Suprapubic skin (tissue), 4 donors: ENCODE measurements around the gene ATP6V0A4. TPM values are rescaled to one million over a fixed set of nuclear protein-coding genes. Genes with fewer than 3 reads are reported as not detected.
"Not testable (repeated sequence)": the region's sequence is repeated elsewhere in the genome, so short reads cannot be mapped to it uniquely, and the experiment has no call there.

ENCODE experiments used
- DNase-seq, 2 donors: peaks; one replicate each; pipeline ENCODE4 v3.0.0-alpha.2; 2019; ENCODE audit warnings: low spot score in 2 of 2
- H3K27ac ChIP-seq: fragments of 200-600 bp; sonication (generic); one replicate; pipeline ENCODE4 v1.5.1; 2019
- H3K27me3 ChIP-seq: fragments of 200-600 bp; sonication (generic); one replicate; pipeline ENCODE4 v1.5.1; 2019
- H3K36me3 ChIP-seq: fragments of 200-600 bp; sonication (generic); one replicate; pipeline ENCODE4 v1.5.1; 2019
- H3K4me1 ChIP-seq: fragments of 200-600 bp; sonication (generic); one replicate; pipeline ENCODE4 v1.5.1; 2019
- H3K4me3 ChIP-seq: fragments of 200-600 bp; sonication (generic); one replicate; pipeline ENCODE4 v1.5.1; 2019; ENCODE audit warnings: mild to moderate bottlenecking
- H3K9me3 ChIP-seq: fragments of 200-600 bp; sonication (generic); one replicate; pipeline ENCODE4 v1.5.1; 2019
- CTCF ChIP-seq, 2 donors: fragments of 200-600 bp in 1 of 2; fragments of 450-650 bp in 1 of 2; sonication (generic) in 1 of 2; IDR thresholded peaks; one replicate each; pipeline ENCODE4 v1.5.1; 2016 to 2019; ENCODE audit warnings: antibody characterized with exemption in 2 of 2, mild to moderate bottlenecking in 1 of 2, moderate library complexity in 1 of 2
- EP300 ChIP-seq: sonication (generic); formaldehyde crosslinking; IDR thresholded peaks from one replicate; pipeline ENCODE4 v1.6.1; 2017; ENCODE audit warnings: antibody characterized with exemption
- POLR2A ChIP-seq, 2 donors: fragments of 450-650 bp; IDR thresholded peaks; one replicate each; pipeline ENCODE4 v1.6.1; 2017; ENCODE audit warnings: antibody characterized with exemption in 2 of 2, mild to moderate bottlenecking in 2 of 2, moderate library complexity in 2 of 2
- POLR2AphosphoS5 ChIP-seq, 3 donors: sonication (generic); formaldehyde crosslinking; IDR thresholded peaks; one replicate each; pipeline ENCODE4 v1.6.1; 2017; ENCODE audit warnings: antibody characterized with exemption in 3 of 3
- WGBS: methylation state at CpG from one replicate; pipeline ENCODE4 v1.1.5; 2018; 5-methylcytosine and 5-hydroxymethylcytosine counted together
- total RNA-seq, 4 donors: library from RNA; depleted of rRNA; stranded (reverse); fragments of >200 nt; gene quantifications; one replicate each; pipeline ENCODE4 v1.1.0, GENCODE V29; 2016

Gene ATP6V0A4
- total RNA-seq, 4 donors from 2014 or later, result 16.6 to 37.2 (median 28.4) TPM

GRCh38 chr7:138804618-138805017 is 6.6 kb upstream of the ATP6V0A4 start:
- no peak for DNase-seq
- TF ChIP-seq POLR2A (IDR thresholded peaks at IDR 0.05), result no peak
- TF ChIP-seq EP300, result no peak
- TF ChIP-seq POLR2AphosphoS5 (IDR thresholded peaks at IDR 0.05), result no peak
- no peak for TF ChIP-seq CTCF (IDR thresholded peaks at IDR 0.05)
- Histone ChIP-seq H3K27ac (no peak overlapping the region), H3K4me1 (no peaks in the 10 kb centered on the region), H3K9me3 (no peaks in the 10 kb centered on the region), H3K27me3 (no peaks in the 10 kb centered on the region), H3K36me3 (no peaks in the 10 kb centered on the region), H3K4me3 (no peak overlapping the region)
- WGBS, result 64% methylated on average over 1 of the region's 1 CpG

GRCh38 chr7:138802706-138803105 is 4.7 kb upstream of the ATP6V0A4 start:
- 92% methylated on average over 18 of the region's 18 CpGs for WGBS
- no peaks in the 10 kb centered on the region for H3K36me3 ChIP-seq
- H3K27ac ChIP-seq, result no peak overlapping the region
- TF ChIP-seq POLR2AphosphoS5 (IDR thresholded peaks at IDR 0.05), result no peak
- no peaks in the 10 kb centered on the region for H3K27me3 ChIP-seq
- H3K4me1 ChIP-seq, result no peaks in the 10 kb centered on the region
- H3K4me3 ChIP-seq, result no peak overlapping the region
- no peak for DNase-seq
- no peaks in the 10 kb centered on the region for H3K9me3 ChIP-seq

GRCh38 chr7:138801256-138801655 is 3.3 kb upstream of the ATP6V0A4 start:
- 100% methylated on average over 3 of the region's 3 CpGs for WGBS
- no peak for DNase-seq
- H3K27ac ChIP-seq, result no peak overlapping the region
- no peak overlapping the region for H3K4me3 ChIP-seq
- no peaks in the 10 kb centered on the region for H3K36me3 ChIP-seq
- H3K27me3 ChIP-seq, result no peaks in the 10 kb centered on the region
- no peaks in the 10 kb centered on the region for H3K9me3 ChIP-seq
- H3K4me1 ChIP-seq, result no peaks in the 10 kb centered on the region
- TF ChIP-seq POLR2AphosphoS5 (IDR thresholded peaks at IDR 0.05) (no peak), EP300 (no peak), POLR2A (IDR thresholded peaks at IDR 0.05) (no peak), CTCF (IDR thresholded peaks at IDR 0.05) (no peak)

GRCh38 chr7:138799336-138800000 is 1.5 kb upstream of the ATP6V0A4 start:
- Histone ChIP-seq H3K27me3 (no peaks in the 10 kb centered on the region), H3K9me3 (no peaks in the 10 kb centered on the region), H3K36me3 (no peaks in the 10 kb centered on the region), H3K27ac (no peak overlapping the region), H3K4me1 (no peaks in the 10 kb centered on the region), H3K4me3 (no peak overlapping the region)
- no peak for DNase-seq
- no peak for TF ChIP-seq EP300
- no peak for TF ChIP-seq POLR2A (IDR thresholded peaks at IDR 0.05)
- no peak for TF ChIP-seq CTCF (IDR thresholded peaks at IDR 0.05)
- TF ChIP-seq POLR2AphosphoS5 (IDR thresholded peaks at IDR 0.05), result no peak
- WGBS, result 70% methylated on average over 7 of the region's 7 CpGs

GRCh38 chr7:138798836-138799235 is 840 bp upstream of the ATP6V0A4 start:
- H3K9me3 ChIP-seq, result no peaks in the 10 kb centered on the region
- H3K36me3 ChIP-seq, result no peaks in the 10 kb centered on the region
- no peaks in the 10 kb centered on the region for H3K4me1 ChIP-seq
- no peaks in the 10 kb centered on the region for H3K27me3 ChIP-seq
- TF ChIP-seq POLR2AphosphoS5 (IDR thresholded peaks at IDR 0.05) (no peak), POLR2A (IDR thresholded peaks at IDR 0.05) (no peak), CTCF (IDR thresholded peaks at IDR 0.05) (no peak), EP300 (no peak)
- H3K4me3 ChIP-seq, result no peak overlapping the region
- peak overlapping the region; percentile 14 for H3K27ac ChIP-seq
- 62% methylated on average over 5 of the region's 5 CpGs for WGBS
- DNase-seq, result no peak

GRCh38 chr7:138797046-138797445 is 950 bp downstream of the ATP6V0A4 start:
- not testable (repeated sequence) for H3K9me3 ChIP-seq, DNase-seq, H3K4me3 ChIP-seq, H3K36me3 ChIP-seq, H3K27ac ChIP-seq, H3K27me3 ChIP-seq, H3K4me1 ChIP-seq
- WGBS, result 77% methylated on average over 4 of the region's 4 CpGs
